ENCODE results near the gene GH2. TPM values are rescaled to one million over a fixed set of nuclear protein-coding genes. Genes with fewer than 3 reads are reported as not detected.

The GH2 gene
- not detected for total RNA-seq

DNA sequence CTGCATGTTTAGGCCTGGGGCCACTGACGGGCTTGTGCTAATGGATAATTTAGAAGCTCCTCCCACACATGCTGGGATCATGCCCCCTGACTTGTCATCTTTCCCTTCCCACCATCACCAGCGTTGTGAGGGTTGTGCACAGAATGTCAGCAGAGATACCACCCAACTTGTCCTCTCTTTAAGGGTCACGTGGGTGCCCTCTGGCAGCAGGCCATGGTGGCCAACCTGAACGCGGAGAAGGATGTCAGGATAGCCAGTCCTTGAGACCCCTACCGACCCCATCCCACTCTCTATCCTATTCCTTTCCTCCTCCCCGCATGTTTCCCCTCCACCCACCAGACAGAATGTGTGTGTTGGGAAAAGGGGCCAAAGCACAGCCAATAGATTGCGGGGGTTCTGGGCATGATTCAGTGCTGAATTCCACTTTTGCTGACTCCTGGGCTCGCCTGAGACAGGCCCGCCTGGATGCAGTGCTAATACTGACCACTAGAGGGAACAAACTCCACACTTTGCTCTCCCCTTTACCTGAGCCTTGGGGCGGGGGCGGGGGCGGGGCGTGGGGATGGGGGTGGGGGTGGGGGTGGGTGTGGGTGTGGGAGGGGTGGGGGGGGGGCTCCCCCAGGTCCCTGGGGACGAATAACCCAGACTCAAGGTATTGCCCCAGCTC is at the start of gene GH2:
GH2 (minus strand) TSS at position 10 of the 667 bp plus-strand sequence. CDS start 143 bp downstream, outside the sequence.
- TF ChIP-seq, protein P1, sequence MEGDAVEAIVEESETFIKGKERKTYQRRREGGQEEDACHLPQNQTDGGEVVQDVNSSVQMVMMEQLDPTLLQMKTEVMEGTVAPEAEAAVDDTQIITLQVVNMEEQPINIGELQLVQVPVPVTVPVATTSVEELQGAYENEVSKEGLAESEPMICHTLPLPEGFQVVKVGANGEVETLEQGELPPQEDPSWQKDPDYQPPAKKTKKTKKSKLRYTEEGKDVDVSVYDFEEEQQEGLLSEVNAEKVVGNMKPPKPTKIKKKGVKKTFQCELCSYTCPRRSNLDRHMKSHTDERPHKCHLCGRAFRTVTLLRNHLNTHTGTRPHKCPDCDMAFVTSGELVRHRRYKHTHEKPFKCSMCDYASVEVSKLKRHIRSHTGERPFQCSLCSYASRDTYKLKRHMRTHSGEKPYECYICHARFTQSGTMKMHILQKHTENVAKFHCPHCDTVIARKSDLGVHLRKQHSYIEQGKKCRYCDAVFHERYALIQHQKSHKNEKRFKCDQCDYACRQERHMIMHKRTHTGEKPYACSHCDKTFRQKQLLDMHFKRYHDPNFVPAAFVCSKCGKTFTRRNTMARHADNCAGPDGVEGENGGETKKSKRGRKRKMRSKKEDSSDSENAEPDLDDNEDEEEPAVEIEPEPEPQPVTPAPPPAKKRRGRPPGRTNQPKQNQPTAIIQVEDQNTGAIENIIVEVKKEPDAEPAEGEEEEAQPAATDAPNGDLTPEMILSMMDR (IDR thresholded peaks at IDR 0.05), result peak; percentile 38
- no peaks in the 10 kb centered on the region for H3K4me1 ChIP-seq
- H3K9ac ChIP-seq (ENCODE audit: low read depth in 2 of 2, low read length in 2 of 2), result no peak within 1 kb of the TSS
- no peaks in the 10 kb centered on the region for H3K36me3 ChIP-seq
- no peak within 1 kb of the TSS for H3K4me3 ChIP-seq
- peak; percentile 38 for DNase-seq
- intact Hi-C loops (cut with DNase I), result no loop called here
- H3K27me3 ChIP-seq, result no peaks in the 10 kb centered on the region
- H3K27ac ChIP-seq, result no peak within 1 kb of the TSS
- H3K9me3 ChIP-seq, result no peaks in the 10 kb centered on the region

DNA sequence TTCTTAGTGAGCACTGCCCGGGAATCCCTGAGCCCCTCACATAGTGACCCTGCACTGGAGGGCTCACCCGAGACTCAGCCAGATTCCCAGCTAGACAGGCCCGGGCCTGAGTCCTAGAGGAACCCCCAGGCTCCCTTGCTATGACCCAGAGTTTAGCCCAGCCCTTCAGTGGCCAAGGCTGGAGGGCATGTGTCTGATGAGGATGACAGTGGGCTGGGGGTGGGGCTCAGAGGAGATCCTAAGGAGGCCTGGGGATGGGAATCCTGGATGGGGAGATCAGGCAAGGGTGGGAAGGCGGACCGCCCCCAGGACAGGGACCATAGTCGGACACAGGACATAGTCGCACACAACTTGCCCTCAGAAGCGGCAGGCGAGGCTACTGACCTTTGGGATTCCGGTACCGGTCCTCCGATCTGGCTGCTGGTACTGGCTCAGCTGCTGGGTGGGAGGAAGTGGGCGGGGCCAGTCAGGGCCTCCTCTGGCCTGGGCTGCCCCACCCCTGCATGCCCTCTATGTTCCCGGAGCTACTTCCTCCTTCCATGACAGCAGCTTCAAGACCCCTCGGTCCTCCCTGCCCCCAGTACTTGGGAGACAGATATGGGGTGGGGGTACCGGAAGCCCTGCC is 49.3 kb upstream of the GH2 start:
- Histone ChIP-seq H3K36me3 (no peaks in the 10 kb centered on the region), H3K9me3 (no peaks in the 10 kb centered on the region), H3K4me3 (peak overlapping the region; percentile 6), H3K27ac (no peak overlapping the region), H3K4me1 (no peaks in the 10 kb centered on the region), H3K9ac (ENCODE audit: low read depth in 2 of 2, low read length in 2 of 2) (peak overlapping the region; percentile 12 to 18), H3K27me3 (no peaks in the 10 kb centered on the region)
- intact Hi-C loops (cut with DNase I), result no loop called here
- TF ChIP-seq, protein P1 (IDR thresholded peaks at IDR 0.05), result no peak
- DNase-seq, result peak; percentile 66

DNA sequence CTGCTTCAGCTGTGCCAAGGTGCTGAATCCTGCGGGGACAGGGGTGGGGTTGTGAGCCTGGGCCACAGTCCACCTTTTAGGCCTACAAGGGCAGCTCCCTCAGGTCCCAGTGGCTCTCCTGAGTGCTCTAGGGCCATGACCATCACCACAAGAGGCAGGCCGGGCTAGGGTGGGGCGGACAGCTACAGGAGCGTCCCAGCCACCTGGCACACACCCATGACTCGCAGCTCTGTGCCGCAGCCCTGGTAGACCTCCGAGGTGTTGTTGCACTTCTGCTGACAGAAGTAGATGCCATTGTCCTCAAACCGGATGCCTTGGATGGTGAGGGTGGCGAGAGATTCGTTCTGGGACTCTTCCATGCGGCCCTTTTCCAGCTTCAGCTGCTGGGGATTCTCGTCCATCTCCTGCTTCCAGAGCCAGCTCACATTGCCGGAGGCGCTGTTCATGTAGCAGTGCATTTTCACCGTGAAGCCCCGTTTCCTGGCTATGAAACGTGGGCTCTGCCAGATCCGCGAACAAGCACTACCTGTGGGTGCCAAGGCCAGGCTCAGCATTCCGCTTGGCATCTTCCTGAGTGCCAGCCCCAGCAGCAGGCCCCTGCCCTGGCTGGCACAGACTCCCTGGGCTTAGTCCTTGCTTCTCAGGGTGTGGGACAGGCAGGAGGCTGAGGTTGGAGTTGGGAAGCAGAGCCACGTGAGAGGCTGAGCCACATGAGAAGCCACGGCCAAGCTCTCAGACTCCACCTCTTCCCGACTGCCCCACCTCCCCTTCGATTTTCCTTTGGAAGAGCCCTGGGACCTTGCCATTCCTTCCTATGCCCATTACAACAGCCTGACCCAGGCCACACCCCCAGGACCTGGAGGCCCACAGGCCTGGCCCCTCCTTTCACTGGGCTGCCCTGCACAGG is 48.4 kb upstream of the GH2 start:
- DNase-seq, result no peak

DNA sequence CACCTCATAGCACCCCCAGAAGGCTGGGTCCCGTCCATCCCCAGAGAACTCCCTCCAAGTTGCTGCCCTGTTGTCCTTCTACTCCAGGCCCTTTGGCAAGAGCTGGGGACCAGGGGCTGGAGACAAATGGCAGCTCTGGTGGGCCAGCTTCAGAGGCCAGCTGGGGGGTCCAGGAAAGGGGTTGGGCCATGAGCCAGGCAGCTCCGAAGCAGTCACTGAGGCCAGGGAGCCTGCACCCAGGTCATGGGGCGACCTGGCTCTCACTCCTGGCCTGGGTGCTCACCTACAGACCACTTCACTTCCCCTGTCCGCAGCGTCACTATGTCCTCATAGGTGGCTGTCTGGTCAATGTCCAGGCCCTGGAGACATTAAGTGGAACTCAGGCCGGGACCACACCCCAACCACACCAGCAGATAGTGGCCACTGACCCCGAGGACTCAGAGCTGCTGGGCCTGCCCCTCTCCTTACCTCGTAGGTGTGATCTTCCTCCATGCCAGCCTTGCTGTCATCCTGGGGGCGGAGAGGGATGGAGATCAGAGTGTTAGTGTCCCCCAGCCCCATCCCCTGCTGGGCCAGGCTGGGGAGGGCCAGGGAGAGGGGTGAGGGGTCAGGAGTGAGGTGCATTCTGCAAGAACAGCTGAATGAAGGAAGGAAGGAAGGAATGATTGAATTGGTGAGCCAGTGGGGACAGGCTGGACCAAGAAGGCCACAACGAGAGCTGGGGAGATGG is 47.4 kb upstream of the GH2 start:
- no peaks in the 10 kb centered on the region for H3K4me1 ChIP-seq
- TF ChIP-seq, protein P1 (IDR thresholded peaks at IDR 0.05), result no peak
- H3K36me3 ChIP-seq, result no peaks in the 10 kb centered on the region
- H3K27ac ChIP-seq, result no peak overlapping the region
- intact Hi-C loops (cut with DNase I), result no loop called here
- no peaks in the 10 kb centered on the region for H3K27me3 ChIP-seq
- no peaks in the 10 kb centered on the region for H3K9me3 ChIP-seq
- no peak overlapping the region for H3K9ac ChIP-seq (ENCODE audit: low read depth in 2 of 2, low read length in 2 of 2)
- no peak overlapping the region for H3K4me3 ChIP-seq
- DNase-seq, result no peak

More for the DNA sequence above, 48.4 kb upstream of the GH2 start:
- H3K9ac ChIP-seq (ENCODE audit: low read depth in 2 of 2, low read length in 2 of 2), result peak overlapping the region in 1 of 2 donors; percentile 18
- TF ChIP-seq, protein P1 (IDR thresholded peaks at IDR 0.05), result no peak
- H3K4me3 ChIP-seq, result no peak overlapping the region
- H3K4me1 ChIP-seq, result no peaks in the 10 kb centered on the region
- no peaks in the 10 kb centered on the region for H3K9me3 ChIP-seq
- intact Hi-C loops (cut with DNase I), result no loop called here
- H3K27ac ChIP-seq, result no peak overlapping the region
- H3K36me3 ChIP-seq, result no peaks in the 10 kb centered on the region
- no peaks in the 10 kb centered on the region for H3K27me3 ChIP-seq

DNA sequence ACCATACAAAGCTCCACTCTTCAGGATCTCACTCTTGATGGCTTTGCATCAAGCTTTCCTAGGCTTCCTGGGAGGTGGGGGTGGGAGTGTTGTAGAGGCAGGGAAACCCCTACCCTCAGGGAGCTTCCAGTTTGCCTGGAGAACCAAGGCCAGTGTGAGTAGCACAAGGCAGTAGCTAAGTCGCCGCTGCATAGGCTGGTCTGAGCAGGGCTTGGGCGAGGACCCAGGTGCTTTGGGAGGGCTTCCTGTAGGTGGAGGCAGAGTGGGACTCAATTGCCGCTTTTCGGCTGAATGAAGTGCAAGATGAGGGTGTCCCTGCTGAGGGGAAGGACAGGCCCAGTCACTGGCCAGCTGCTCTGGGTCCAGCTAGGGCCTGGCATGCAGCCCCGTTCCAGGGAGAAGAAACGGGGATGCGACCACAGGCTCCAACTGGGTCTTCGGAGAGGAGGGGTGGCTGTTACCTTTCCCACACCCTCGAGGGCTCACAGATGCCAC is 46.5 kb upstream of the GH2 start:
- Histone ChIP-seq H3K27ac (no peak overlapping the region), H3K27me3 (no peaks in the 10 kb centered on the region), H3K9me3 (no peaks in the 10 kb centered on the region), H3K36me3 (no peaks in the 10 kb centered on the region), H3K4me1 (no peaks in the 10 kb centered on the region), H3K4me3 (no peak overlapping the region), H3K9ac (ENCODE audit: low read depth in 2 of 2, low read length in 2 of 2) (no peak overlapping the region)
- TF ChIP-seq, protein P1 (IDR thresholded peaks at IDR 0.05), result no peak
- intact Hi-C loops (cut with DNase I), result no loop called here
- no peak for DNase-seq
